ENCODE results near the gene ACSM3. TPM values are rescaled to one million over a fixed set of nuclear protein-coding genes. Genes with fewer than 3 reads are reported as not detected.

ACSM3 gene
- total and polyA plus RNA-seq, 9 of the 15 experiments (the other 6 are each of a cell fraction or from before 2014, with no cell fraction given), result 112 to 420 (median 182) TPM

- TF ChIP-seq NR4A1 (CRISPR knock-in tag; IDR thresholded peaks at IDR 0.05), result no peak
- no peak for TF ChIP-seq NR4A1 (tag; IDR thresholded peaks at IDR 0.05)
- no peak for TF ChIP-seq CBX1 (IDR thresholded peaks at IDR 0.05; ENCODE audit: low read depth)
- TF ChIP-seq ZBTB17 (CRISPR knock-in tag; IDR thresholded peaks at IDR 0.05), result no peak
- no peak for TF ChIP-seq ZFP36 (IDR thresholded peaks at IDR 0.05; ENCODE audit: low read depth, low read length, partially characterized antibody)
Measured at GRCh38 chr16:20729141-20729540, 34.7 kb upstream of the ACSM3 start (continued).

GRCh38 chr16:20734056-20734455 lies 29.8 kb upstream of the ACSM3 start:
- no TSS peak for BruUV-seq (replicated peaks)
- Histone ChIP-seq H3K4me2 (ENCODE audit: insufficient read depth, low read length) (no peak overlapping the region), H3K79me2 (ENCODE audit: control insufficient read depth, insufficient read depth, low read length) (peaks cover 23% of the 10 kb centered on the region), H3K27me3 (ENCODE audit: control insufficient read depth in 2 of 2, insufficient read depth in 2 of 2, low read length in 2 of 2) (no peaks in the 10 kb centered on the region), H4K20me1 (replicated peaks; ENCODE audit: control insufficient read depth, insufficient read depth, low read length) (no peaks in the 10 kb centered on the region), H3K4me1 (replicated peaks in 1 of 2; ENCODE audit: control insufficient read depth in 2 of 2, insufficient read depth in 2 of 2, low read length in 2 of 2) (peaks cover 1 to 5% of the 10 kb centered on the region in 2 experiments; a peak in 4 of 5 replicates), H3K36me3 (ENCODE audit: control insufficient read depth, insufficient read depth, low read length) (peaks cover 53% of the 10 kb centered on the region), H3K9me1 (ENCODE audit: control insufficient read depth, insufficient read depth, low read length) (no peaks in the 10 kb centered on the region), H2AFZ (ENCODE audit: low read depth, low read length) (no peak overlapping the region), H3K4me3 (no peak overlapping the region), H3K9me3 (replicated peaks; ENCODE audit: control insufficient read depth, insufficient read depth, low read depth, low read length) (no peaks in the 10 kb centered on the region), H3K9ac (ENCODE audit: insufficient read depth in 1 of 2, low read depth in 2 of 2, low read length in 2 of 2) (no peak overlapping the region), H3K27ac (ENCODE audit: extremely low read depth, low read depth, low read length) (no peak overlapping the region)
- ChIA-PET POLR2A (no interaction called here), CTCF (ENCODE audit: low intra/inter-chr PET ratio) (interaction anchor here (0.6 kb wide), 1 partner anchor 166 kb away, joined by 3 read pairs; the partner anchor contains the start of genes DCUN1D3 and LYRM1)
- 90% methylated on average over 3 of the region's 3 CpGs for WGBS (ENCODE audit: insufficient coverage, low coverage, missing lambda C conversion rate)
- intact Hi-C loops (cut with micrococcal nuclease), result no loop called here
- DNase-seq (ENCODE audit: extremely low read depth in 1 of 4, low spot score in 3 of 4), result no peak
- no peak for FAIRE-seq
- ATAC-seq, result no peak
- in situ Hi-C loops (cut with MboI), result no loop called here
- TF ChIP-seq MLX (CRISPR knock-in tag; conservative IDR thresholded peaks at IDR 0.05), result no peak
- no peak for TF ChIP-seq NR2C2 (CRISPR knock-in tag; IDR thresholded peaks at IDR 0.05)
- 0 out of 2 replicates have a peak, but pooled peaks have one; percentile 9 for TF ChIP-seq NR2C2 (tag; IDR thresholded peaks at IDR 0.05)
- TF ChIP-seq SUPT5H (IDR thresholded peaks at IDR 0.05), result 0 out of 2 replicates have a peak, but pooled peaks have one; percentile 45

Measured in K562 (cell line).